HG02884 (cell line): ENCODE data around the gene CD58.

Experiments used
- ATAC-seq: cut with Tn5 transposase; IDR thresholded peaks from one replicate; pipeline ENCODE4 v1.9.1; 2021; ENCODE audit warnings: mild to moderate bottlenecking, moderate library complexity; ENCODE audit not compliant: unreplicated experiment

The CD58 gene

GRCh38 chr1:116511459-116512019 lies 59.3 kb downstream of the CD58 start:
- no peak for ATAC-seq

- ATAC-seq = no peak
Observed at GRCh38 chr1:116510361-116510760, 60.5 kb downstream of the CD58 start.

GRCh38 chr1:116508984-116509980 lies 61.5 kb downstream of the CD58 start:
- ATAC-seq = peak; percentile 28

- ATAC-seq = no peak
Observed at GRCh38 chr1:116508085-116508983, 62.5 kb downstream of the CD58 start.

GRCh38 chr1:116507631-116508030 lies 63.2 kb downstream of the CD58 start:
- ATAC-seq = no peak

GRCh38 chr1:116506132-116507004 lies 64.5 kb downstream of the CD58 start:
- ATAC-seq = no peak

- peak; percentile 87 for ATAC-seq
Observed at GRCh38 chr1:116504308-116505156, 66.3 kb downstream of the CD58 start.

- no peak for ATAC-seq
Observed at GRCh38 chr1:116503546-116504307, 67.1 kb downstream of the CD58 start.

GRCh38 chr1:116502671-116503314 lies 68.0 kb downstream of the CD58 start:
- ATAC-seq = no peak

GRCh38 chr1:116501870-116502244 lies 69.0 kb downstream of the CD58 start:
- no peak for ATAC-seq

- ATAC-seq = no peak
Observed at GRCh38 chr1:116501125-116501869, 69.5 kb downstream of the CD58 start.

- ATAC-seq = no peak
Observed at GRCh38 chr1:116498789-116499628, 71.8 kb downstream of the CD58 start.

GRCh38 chr1:116497656-116498055 lies 73.2 kb downstream of the CD58 start:
- ATAC-seq = no peak

- no peak for ATAC-seq
Observed at GRCh38 chr1:116496898-116497297, 73.9 kb downstream of the CD58 start.

GRCh38 chr1:116496380-116496779 lies 74.4 kb downstream of the CD58 start:
- ATAC-seq = no peak

- ATAC-seq = no peak
Observed at GRCh38 chr1:116495535-116495934, 75.3 kb downstream of the CD58 start.

GRCh38 chr1:116494745-116495144 lies 76.1 kb downstream of the CD58 start:
- ATAC-seq = no peak
